NCI-H2196 treated with DMSO at 0.1 percent for 48 hours (cell line): Measurements from ENCODE around the gene CGB5.
A peak's percentile ranks its signal among the peaks of the same experiment; 100 is the strongest.
"Not testable (repeated sequence)": the region's sequence is repeated elsewhere in the genome, so short reads cannot be mapped to it uniquely, and the experiment has no call there.

Experiments
- DNase-seq: peaks from one replicate; lab custom pipeline; 2025; ENCODE audit not compliant: unreplicated experiment; lab: John Stamatoyannopoulos, UW

Gene CGB5

GRCh38 chr19:49056902-49057596 is 13.4 kb downstream of the CGB5 start:
- not testable (repeated sequence) for DNase-seq

- peak; percentile 31 for DNase-seq
These were observed 14.1 kb downstream of the CGB5 start, which contains the start of gene CGB7 for GRCh38 chr19:49057636-49058234. CGB7 (minus strand) TSS chr19:49057749; CDS start chr19:49055375, 2,374 bp downstream.

GRCh38 chr19:49058562-49058961 is 14.9 kb downstream of the CGB5 start:
- DNase-seq, result no peak

- DNase-seq, result no peak
These were observed 15.4 kb downstream of the CGB5 start for GRCh38 chr19:49059053-49059452.

DNA sequence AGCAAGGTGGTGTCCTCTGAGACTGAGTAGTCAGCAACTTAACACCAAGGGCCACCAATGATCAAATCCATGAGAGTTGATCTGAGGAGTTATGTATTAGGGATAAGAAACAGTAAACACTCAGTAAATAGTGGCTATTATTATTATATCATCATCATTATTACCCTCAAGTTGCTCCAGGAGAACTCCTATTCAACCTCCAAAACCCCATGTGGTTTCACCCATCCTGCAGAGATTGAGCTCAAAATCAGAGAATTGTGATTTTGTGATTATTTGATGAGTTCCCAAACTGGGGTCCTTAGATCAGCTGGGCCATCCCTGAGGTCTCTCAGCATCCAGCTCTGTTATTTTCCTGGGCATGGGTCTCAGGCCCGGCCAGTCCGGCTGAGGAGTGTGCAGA is 17.4 kb downstream of the CGB5 start:
- no peak for DNase-seq

DNA sequence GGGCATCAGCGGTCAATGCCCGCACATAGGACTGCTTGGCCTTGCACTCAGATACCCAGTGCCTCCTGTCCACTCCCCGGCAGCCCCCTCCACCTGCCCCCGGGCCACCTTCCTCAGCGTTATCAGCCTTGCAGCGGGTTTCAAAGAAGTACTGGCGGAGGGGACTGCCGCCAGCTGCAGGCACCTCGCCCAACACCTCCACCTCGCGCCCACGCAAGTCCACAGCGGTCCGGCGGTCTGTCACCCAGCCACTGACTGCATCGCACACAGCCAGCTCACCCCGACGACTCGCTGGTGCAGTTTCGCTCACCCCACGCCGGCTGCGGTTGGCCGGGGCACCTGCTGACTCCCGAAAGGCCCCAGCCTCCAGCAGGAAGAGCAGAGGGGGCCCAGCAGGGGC is 17.8 kb downstream of the CGB5 start:
- no peak for DNase-seq

GRCh38 chr19:49064029-49064629 is 20.5 kb downstream of the CGB5 start:
- DNase-seq, result no peak

- peak; percentile 34 for DNase-seq
These were observed 21.3 kb downstream of the CGB5 start, which contains the start of gene NTF4 for GRCh38 chr19:49064768-49065611. NTF4 (minus strand) TSS chr19:49064818; CDS start chr19:49061997, 2,821 bp downstream.

DNA sequence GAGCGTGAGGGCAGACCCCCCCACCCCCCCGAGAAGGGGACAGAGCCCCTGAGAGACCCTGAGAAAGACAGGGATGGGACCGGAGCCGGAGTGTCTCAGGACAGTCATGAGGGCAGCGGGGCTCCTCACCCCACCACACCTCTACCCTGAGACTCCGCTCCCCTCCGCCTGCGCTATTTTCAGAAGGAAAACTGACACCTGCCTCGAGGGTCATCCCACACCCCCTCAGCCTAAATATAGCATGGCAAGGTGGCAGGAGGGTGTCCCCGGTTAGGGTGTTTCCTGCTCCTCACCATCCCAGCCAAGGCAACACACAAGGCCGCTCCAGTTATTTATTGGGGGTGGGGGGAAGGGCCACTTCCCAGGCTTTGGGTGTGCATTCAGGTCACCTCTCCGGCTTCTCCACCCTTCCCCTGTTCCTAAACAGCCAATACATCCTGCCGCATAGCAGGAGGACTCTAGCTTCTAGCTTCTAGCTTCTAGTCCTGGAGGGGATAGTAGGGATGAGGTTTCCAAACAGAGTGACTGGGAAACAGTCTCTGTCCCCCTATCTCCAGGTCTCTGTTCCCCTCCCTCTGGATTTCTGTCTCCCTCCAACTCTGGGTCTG is 22.4 kb downstream of the CGB5 start:
- no peak for DNase-seq

- DNase-seq, result no peak
These were observed 23.9 kb downstream of the CGB5 start for GRCh38 chr19:49067554-49067953.

- DNase-seq, result no peak
These were observed 25.4 kb downstream of the CGB5 start for GRCh38 chr19:49069026-49069425.

GRCh38 chr19:49070416-49070815 is 26.8 kb downstream of the CGB5 start:
- DNase-seq, result no peak

DNA sequence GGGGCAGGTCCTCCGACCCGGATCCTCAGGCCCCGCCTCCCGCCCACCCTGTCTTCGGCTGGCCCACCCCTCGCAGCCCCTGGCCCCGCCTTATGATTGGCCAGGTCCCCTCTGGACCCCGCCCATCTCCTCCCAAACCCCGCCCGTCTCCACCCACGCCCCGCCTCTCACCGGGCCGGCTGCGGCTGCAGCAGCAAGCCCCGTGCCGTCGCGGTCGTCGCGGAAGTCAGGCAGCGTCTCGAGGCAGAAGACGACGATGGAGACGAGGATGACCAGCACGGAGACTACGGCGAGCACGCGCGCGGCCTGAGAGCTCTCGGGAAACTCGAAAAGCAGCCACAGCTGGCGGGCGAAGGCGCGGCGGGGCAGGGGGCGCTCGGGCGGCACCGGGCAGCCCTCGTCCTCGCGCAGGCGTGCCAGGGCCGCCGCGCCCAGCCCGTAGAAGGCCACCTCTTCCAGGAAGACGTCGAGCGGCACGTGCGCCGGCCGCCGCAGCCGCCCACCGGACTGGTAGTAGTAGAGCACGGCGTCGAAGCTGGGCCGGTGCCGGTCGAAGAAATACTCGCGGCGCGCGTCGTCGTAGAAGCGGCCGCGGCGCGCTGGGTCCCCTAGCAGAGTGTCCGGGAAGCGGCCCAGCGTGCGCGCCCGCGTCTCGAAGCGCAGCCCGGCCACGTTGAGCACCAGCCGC is 28.4 kb downstream of the CGB5 start:
- no peak for DNase-seq

- no peak for DNase-seq
These were observed 30.1 kb downstream of the CGB5 start for GRCh38 chr19:49073514-49074378.

DNA sequence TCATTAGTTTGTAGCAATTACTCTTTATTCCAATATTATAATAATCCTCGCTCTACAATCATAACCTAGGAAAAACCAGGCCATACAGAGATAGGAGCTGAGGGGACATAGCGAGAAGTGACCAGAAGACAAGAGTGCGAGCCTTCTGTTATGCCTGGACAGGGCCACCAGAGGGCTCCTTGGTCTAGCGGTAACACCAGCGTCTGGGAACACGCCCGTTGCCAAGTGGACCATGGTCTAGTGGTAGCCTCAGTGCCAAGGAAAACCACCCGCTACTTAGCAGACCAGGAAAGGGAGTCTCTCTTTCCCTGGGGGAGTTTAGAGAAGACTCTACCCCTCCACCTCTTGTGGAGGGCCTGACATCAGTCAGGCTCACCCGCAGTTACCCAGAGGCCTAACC is 31.2 kb downstream of the CGB5 start:
- DNase-seq, result peak; percentile 29

DNA sequence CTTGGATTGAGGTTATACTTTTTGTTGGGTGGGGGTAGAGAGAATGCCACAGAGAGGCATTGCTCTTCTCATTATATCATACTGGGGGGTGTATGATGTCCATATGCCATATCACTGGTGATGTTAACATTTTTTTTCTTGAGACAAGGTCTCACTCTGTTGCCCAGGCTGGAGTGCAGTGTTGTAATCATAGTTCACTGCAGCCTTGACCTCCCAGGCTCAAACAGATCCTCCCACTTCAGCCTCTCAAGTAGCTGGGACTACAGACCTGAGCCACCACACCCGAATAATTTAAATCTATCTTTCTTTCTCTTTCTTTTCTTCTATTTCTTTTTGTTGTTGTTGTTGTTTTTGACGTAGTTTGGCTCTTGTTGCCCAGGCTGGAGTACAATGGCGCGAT is 36.7 kb downstream of the CGB5 start:
- no peak for DNase-seq

- DNase-seq, result no peak
These were observed 37.6 kb downstream of the CGB5 start for GRCh38 chr19:49081273-49081672.

- DNase-seq, result no peak
These were observed 40.8 kb downstream of the CGB5 start for GRCh38 chr19:49084206-49085019.
